Endothelial cell (in vitro differentiated cells): ENCODE measurements around the gene HRK. TPM values are rescaled to one million over a fixed set of nuclear protein-coding genes. Genes with fewer than 3 reads are reported as not detected.

Experiments
- DNase-seq: peaks from one replicate; pipeline ENCODE4 v3.0.0; 2021; ENCODE audit warnings: low spot score
- H3K27ac Mint-ChIP-seq: one replicate; pipeline ENCODE4 v1.8.0; 2021; ENCODE audit warnings: mixed read lengths, inconsistent platforms; ENCODE audit not compliant: unreplicated experiment
- H3K27me3 Mint-ChIP-seq: one replicate; pipeline ENCODE4 v1.8.0; 2021; ENCODE audit warnings: mild to moderate bottlenecking, moderate library complexity, mixed read lengths, inconsistent platforms; ENCODE audit not compliant: unreplicated experiment
- H3K36me3 Mint-ChIP-seq: one replicate; pipeline ENCODE4 v1.8.0; 2021; ENCODE audit warnings: mild to moderate bottlenecking, low read depth, mixed read lengths, inconsistent platforms; ENCODE audit not compliant: unreplicated experiment
- H3K4me1 Mint-ChIP-seq: one replicate; pipeline ENCODE4 v1.8.0; 2021; ENCODE audit warnings: mild to moderate bottlenecking, mixed read lengths, inconsistent platforms; ENCODE audit not compliant: unreplicated experiment
- H3K4me3 Mint-ChIP-seq: one replicate; pipeline ENCODE4 v1.8.0; 2021; ENCODE audit warnings: mild to moderate bottlenecking, mixed read lengths, inconsistent platforms; ENCODE audit not compliant: unreplicated experiment
- H3K9me3 Mint-ChIP-seq: one replicate; pipeline ENCODE4 v1.8.0; 2021; ENCODE audit warnings: mixed read lengths, inconsistent platforms; ENCODE audit not compliant: unreplicated experiment
- total RNA-seq: library from RNA; stranded (reverse); fragmentation: NEBNext Ultra II Directional; extraction: Animal tissue kit (Norgen Biotek cat#: 25700); gene quantifications from one replicate; pipeline ENCODE4 v1.2.1, GENCODE V29; 2021; ENCODE audit not compliant: unreplicated experiment
- TF ChIP-seq, protein P1 (sequence below): fragments of 200-600 bp; sonication (generic); IDR thresholded peaks from one replicate; pipeline ENCODE4 v1.5.0; 2021; ENCODE audit warnings: antibody characterized with exemption; ENCODE audit not compliant: unreplicated experiment

HRK gene
- total RNA-seq, 1 donor from 2014 or later: 0.10 TPM

DNA sequence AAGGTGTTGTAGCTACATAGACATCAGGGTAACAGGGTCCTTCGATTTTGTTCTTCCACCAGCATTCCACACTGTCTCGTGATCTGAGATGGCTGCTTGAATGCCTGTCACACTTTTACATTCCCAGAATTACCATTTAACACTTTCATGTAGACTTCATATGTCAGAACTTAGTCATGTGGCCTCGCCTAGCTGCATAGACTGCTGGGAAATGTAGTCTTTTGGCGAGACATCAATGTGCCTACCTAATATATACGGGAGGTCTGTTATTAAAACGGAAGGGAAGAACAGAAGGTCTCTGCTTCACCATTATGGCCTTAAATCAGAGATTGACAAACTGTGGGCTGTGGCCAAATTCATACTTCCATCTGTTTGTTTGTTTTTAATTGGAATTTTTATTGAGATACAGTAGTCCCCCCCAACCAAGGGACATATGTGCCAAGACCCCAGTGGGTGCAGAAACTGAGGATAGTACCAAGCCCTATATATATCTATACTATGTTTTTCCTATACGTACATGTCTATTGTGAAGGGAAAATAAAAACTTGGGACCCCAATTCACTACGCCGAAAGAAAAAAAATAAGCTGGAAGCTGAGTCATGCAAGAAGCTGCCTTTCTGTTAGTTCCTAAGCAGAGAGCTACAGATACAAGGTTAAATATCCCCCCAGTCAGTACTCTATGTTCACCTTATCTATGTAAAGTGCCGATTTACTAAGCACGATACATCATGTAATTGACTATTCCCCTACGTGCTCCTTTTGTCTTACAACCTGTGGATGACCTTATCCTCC lies 11.3 kb upstream of the HRK start:
- Mint-ChIP-seq H3K27ac (no peak overlapping the region), H3K4me1 (no peaks in the 10 kb centered on the region), H3K4me3 (no peak overlapping the region), H3K36me3 (no peaks in the 10 kb centered on the region), H3K27me3 (peaks cover 1% of the 10 kb centered on the region), H3K9me3 (no peaks in the 10 kb centered on the region)
- TF ChIP-seq, protein P1, sequence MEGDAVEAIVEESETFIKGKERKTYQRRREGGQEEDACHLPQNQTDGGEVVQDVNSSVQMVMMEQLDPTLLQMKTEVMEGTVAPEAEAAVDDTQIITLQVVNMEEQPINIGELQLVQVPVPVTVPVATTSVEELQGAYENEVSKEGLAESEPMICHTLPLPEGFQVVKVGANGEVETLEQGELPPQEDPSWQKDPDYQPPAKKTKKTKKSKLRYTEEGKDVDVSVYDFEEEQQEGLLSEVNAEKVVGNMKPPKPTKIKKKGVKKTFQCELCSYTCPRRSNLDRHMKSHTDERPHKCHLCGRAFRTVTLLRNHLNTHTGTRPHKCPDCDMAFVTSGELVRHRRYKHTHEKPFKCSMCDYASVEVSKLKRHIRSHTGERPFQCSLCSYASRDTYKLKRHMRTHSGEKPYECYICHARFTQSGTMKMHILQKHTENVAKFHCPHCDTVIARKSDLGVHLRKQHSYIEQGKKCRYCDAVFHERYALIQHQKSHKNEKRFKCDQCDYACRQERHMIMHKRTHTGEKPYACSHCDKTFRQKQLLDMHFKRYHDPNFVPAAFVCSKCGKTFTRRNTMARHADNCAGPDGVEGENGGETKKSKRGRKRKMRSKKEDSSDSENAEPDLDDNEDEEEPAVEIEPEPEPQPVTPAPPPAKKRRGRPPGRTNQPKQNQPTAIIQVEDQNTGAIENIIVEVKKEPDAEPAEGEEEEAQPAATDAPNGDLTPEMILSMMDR: no peak
- no peak for DNase-seq

DNA sequence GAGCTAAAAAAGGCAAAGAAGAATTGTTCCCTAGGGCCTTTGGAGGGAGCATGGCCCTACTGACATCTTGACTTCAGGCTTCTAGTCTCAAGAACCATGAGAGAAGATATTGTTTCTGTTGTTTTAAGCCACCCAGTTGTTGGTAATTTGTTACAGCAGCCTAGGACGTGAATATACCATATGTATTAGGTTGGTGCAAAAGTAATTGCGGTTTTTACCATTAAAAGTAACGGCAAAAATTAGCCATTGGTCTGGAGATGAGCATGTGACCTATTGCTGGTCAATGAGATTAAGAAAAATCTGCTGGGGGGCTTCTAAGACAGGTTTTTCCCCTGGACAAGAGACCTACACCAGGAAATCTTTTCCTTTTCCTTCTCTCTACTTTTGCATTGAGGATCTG lies 9.8 kb upstream of the HRK start:
- Mint-ChIP-seq H3K27ac (no peak overlapping the region), H3K9me3 (no peaks in the 10 kb centered on the region), H3K36me3 (no peaks in the 10 kb centered on the region), H3K4me1 (no peaks in the 10 kb centered on the region), H3K27me3 (peaks cover 1% of the 10 kb centered on the region), H3K4me3 (no peak overlapping the region)
- no peak for DNase-seq
- TF ChIP-seq, protein P1: no peak

GRCh38 chr12:116890330-116890729 lies 9.1 kb upstream of the HRK start:
- H3K27me3 Mint-ChIP-seq: peaks cover 1% of the 10 kb centered on the region
- no peaks in the 10 kb centered on the region for H3K4me1 Mint-ChIP-seq
- DNase-seq: no peak
- no peak overlapping the region for H3K27ac Mint-ChIP-seq
- TF ChIP-seq, protein P1: no peak
- H3K9me3 Mint-ChIP-seq: no peaks in the 10 kb centered on the region
- no peaks in the 10 kb centered on the region for H3K36me3 Mint-ChIP-seq
- no peak overlapping the region for H3K4me3 Mint-ChIP-seq

- H3K9me3 Mint-ChIP-seq: no peaks in the 10 kb centered on the region
- no peak for DNase-seq
- H3K27me3 Mint-ChIP-seq: peaks cover 1% of the 10 kb centered on the region
- TF ChIP-seq, protein P1: no peak
- no peak overlapping the region for H3K27ac Mint-ChIP-seq
- no peaks in the 10 kb centered on the region for H3K36me3 Mint-ChIP-seq
- no peaks in the 10 kb centered on the region for H3K4me1 Mint-ChIP-seq
- H3K4me3 Mint-ChIP-seq: no peak overlapping the region
Measured at GRCh38 chr12:116887897-116888296, 6.7 kb upstream of the HRK start.

DNA sequence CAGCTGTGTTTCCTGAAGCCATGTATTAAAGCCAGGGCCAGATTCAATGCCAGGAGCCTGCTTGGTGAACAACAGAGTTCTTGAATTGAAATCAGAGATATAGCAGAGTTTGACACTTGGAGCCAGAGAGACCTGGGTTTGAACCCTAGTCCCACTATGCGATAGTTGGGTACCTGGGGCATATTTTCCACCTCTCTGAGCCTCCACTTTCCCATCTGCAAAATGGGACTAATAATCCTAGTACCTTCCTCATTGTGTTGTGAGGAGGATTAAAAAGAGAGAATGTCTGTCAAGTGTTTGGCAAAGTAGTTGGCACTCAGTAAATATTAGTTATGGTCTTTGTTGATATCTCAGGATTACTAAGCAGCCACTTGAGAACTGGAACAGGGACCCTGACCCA lies 6.0 kb upstream of the HRK start:
- TF ChIP-seq, protein P1: no peak
- no peak for DNase-seq
- Mint-ChIP-seq H3K27ac (no peak overlapping the region), H3K9me3 (no peaks in the 10 kb centered on the region), H3K27me3 (peaks cover 3% of the 10 kb centered on the region), H3K4me1 (no peaks in the 10 kb centered on the region), H3K4me3 (no peak overlapping the region), H3K36me3 (no peaks in the 10 kb centered on the region)
